Thoracic aorta (tissue), 2 donors: ENCODE results near the gene KLHDC7B. TPM values are rescaled to one million over a fixed set of nuclear protein-coding genes. Genes with fewer than 3 reads are reported as not detected.

Source experiments
- ATAC-seq: fragments of 150-250 bp; one replicate; pipeline ENCODE4 v1.8.0; 2017; ENCODE audit warnings: low read depth; ENCODE audit not compliant: insufficient number of reproducible peaks, low FRiP score
- DNase-seq: peaks from one replicate; pipeline ENCODE4 v3.0.0-alpha.2; 2020; ENCODE audit warnings: low spot score
- H3K27ac ChIP-seq, 2 donors: fragments of 200-600 bp; sonication (generic); 1 replicate in 1 of 2; 2 replicates in 1 of 2; pipeline ENCODE4 v1.5.1; 2016; ENCODE audit warnings: mild to moderate bottlenecking in 2 of 2, moderate library complexity in 2 of 2
- H3K27me3 ChIP-seq: fragments of 200-600 bp; sonication (generic); replicated peaks from 2 replicates; pipeline ENCODE4 v1.6.0; 2016; ENCODE audit warnings: mild to moderate bottlenecking; ENCODE audit not compliant: insufficient read depth
- H3K36me3 ChIP-seq: fragments of 200-600 bp; sonication (generic); one replicate; pipeline ENCODE4 v1.5.1; 2016
- H3K4me1 ChIP-seq, 2 donors: fragments of 200-600 bp; sonication (generic); 1 replicate in 1 of 2; 2 replicates in 1 of 2; pipeline versions ENCODE4 v1.5.1 to v1.6.0; 2016; ENCODE audit warnings: low read depth in 2 of 2, mild to moderate bottlenecking in 1 of 2; ENCODE audit not compliant: control insufficient read depth in 1 of 2
- H3K4me3 ChIP-seq: fragments of 200-600 bp; sonication (generic); 2 replicates; pipeline ENCODE4 v1.5.1; 2016; ENCODE audit warnings: mild to moderate bottlenecking
- H3K9me3 ChIP-seq: fragments of 200-600 bp; sonication (generic); 2 replicates; pipeline ENCODE4 v1.5.1; 2016
- total RNA-seq, 2 donors: library from RNA; depleted of rRNA; stranded (reverse); fragments of >200 nt; gene quantifications; one replicate each; pipeline versions ENCODE4 v1.1.0 to v1.2.3, GENCODE V29; 2016
- TF ChIP-seq, protein P1 (sequence below): fragments of 200-600 bp; sonication (generic); IDR thresholded peaks from one replicate; pipeline ENCODE4 v1.5.1; 2019; ENCODE audit warnings: antibody characterized with exemption

Gene KLHDC7B
- total RNA-seq, 2 donors from 2014 or later: not detected

DNA sequence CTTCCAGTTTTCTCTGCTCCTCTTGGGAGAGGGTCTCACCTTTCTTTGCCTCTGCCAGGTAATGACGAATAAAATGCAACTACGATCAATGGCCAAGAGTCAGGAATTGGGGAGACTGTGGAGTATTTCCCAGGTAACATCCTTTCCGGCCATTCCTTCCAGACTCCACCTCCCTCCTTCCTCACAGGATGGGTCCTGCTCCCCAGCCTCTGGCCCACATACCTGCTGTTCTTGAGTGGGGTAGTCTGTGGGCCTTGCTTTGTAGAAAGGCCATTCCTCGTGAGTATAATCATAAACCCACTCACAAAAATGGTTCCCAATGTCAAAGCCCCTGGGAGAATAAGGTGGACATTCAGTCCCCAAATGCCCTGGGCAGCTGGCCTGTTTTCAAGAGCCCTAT, 34.1 kb downstream of the KLHDC7B start:
- DNase-seq: no peak
- Histone ChIP-seq H3K27ac (no peak overlapping the region), H3K4me1 (peaks cover 7 to 29% of the 10 kb centered on the region in 2 donors)

DNA sequence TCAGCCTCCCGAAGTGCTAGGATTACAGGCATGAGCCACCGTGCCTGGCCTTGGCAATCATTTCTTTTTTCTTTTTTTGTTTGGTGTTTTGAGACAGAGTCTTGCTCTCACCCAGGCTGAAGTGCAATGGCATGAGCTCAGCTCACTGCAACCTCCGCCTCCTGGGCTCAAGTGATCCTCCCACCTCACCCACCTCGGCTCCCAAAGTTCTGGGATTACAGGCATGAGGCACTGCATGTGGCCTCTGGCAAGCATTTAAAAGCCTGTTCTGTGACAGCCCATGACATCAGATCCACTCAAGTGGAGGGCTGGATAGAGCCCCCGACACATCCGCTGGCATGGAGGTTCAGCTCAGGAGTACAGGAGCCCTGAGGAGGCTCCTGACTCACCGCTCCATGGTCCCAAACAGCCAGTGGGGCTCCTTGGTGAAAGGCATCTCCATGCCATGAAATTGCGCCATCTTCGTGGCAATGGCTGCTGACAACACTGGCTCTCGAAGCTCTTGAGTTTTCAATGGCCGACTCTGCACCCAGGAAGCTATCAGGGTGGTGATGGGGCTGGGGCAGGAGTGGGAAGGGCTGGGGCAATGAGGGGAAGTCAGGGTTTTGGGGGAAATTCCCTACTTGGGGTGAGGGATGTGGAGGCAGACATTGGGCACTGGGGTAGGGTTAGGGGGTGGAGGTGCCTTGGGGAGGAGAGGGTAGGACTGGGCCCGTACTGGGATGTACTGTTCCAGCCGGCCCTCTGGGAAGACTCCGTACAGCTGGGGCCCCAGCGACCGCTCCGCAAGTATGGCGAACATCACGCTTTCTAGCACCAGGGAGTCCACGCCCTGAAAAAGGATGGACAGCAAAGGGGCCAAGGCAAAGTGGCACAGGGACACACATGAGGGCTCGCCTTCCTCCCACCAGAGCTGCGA, 35.6 kb downstream of the KLHDC7B start:
- peak overlapping the region in 1 of 2 donors; percentile 94 for H3K27ac ChIP-seq
- no peaks in the 10 kb centered on the region for H3K9me3 ChIP-seq
- H3K27me3 ChIP-seq: no peaks in the 10 kb centered on the region
- no peaks in the 10 kb centered on the region for H3K36me3 ChIP-seq
- TF ChIP-seq, protein P1, sequence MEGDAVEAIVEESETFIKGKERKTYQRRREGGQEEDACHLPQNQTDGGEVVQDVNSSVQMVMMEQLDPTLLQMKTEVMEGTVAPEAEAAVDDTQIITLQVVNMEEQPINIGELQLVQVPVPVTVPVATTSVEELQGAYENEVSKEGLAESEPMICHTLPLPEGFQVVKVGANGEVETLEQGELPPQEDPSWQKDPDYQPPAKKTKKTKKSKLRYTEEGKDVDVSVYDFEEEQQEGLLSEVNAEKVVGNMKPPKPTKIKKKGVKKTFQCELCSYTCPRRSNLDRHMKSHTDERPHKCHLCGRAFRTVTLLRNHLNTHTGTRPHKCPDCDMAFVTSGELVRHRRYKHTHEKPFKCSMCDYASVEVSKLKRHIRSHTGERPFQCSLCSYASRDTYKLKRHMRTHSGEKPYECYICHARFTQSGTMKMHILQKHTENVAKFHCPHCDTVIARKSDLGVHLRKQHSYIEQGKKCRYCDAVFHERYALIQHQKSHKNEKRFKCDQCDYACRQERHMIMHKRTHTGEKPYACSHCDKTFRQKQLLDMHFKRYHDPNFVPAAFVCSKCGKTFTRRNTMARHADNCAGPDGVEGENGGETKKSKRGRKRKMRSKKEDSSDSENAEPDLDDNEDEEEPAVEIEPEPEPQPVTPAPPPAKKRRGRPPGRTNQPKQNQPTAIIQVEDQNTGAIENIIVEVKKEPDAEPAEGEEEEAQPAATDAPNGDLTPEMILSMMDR: no peak
- no peak for ATAC-seq
- peak overlapping the region; percentile 88 for H3K4me3 ChIP-seq
- H3K4me1 ChIP-seq: peaks cover 7 to 29% of the 10 kb centered on the region in 2 donors
- DNase-seq: no peak

More for the DNA sequence above, 34.1 kb downstream of the KLHDC7B start:
- no peaks in the 10 kb centered on the region for H3K9me3 ChIP-seq
- no peak overlapping the region for H3K4me3 ChIP-seq
- no peaks in the 10 kb centered on the region for H3K36me3 ChIP-seq
- no peaks in the 10 kb centered on the region for H3K27me3 ChIP-seq
- TF ChIP-seq, protein P1: no peak
- no peak for ATAC-seq

DNA sequence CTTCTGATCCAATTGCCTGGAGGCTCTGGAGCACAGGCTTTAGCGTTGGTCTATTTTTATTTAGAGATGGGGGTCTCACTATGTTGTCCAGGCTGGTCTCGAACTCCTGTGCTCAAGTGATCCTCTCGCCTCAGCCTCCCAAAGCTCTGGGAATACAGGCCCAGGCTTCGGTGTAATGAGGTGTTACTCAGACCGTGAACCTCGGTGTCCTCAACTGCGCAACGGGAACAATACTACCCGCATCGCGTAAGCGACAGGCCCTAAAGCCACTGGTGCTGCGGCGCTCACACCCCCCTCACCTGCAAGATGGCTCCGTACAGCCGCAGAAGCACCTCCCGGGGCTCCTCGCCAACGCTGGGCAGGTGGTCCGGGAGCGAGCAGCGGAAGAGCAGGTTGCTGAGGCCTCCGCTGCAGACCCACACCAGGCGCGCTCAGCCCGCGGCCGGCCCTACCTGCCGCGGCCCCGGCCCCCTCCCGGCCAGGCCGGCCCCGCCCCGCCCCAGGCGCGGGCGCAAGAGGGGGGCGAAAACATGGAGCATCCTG, 36.3 kb downstream of the KLHDC7B start:
- no peaks in the 10 kb centered on the region for H3K27me3 ChIP-seq
- no peaks in the 10 kb centered on the region for H3K9me3 ChIP-seq
- ATAC-seq (no peak), DNase-seq (no peak)
- peak overlapping the region; percentile 94 to 99 for H3K27ac ChIP-seq
- no peaks in the 10 kb centered on the region for H3K36me3 ChIP-seq
- H3K4me1 ChIP-seq: peaks cover 7 to 29% of the 10 kb centered on the region in 2 donors
- TF ChIP-seq, protein P1: no peak
- H3K4me3 ChIP-seq: peak overlapping the region; percentile 88

DNA sequence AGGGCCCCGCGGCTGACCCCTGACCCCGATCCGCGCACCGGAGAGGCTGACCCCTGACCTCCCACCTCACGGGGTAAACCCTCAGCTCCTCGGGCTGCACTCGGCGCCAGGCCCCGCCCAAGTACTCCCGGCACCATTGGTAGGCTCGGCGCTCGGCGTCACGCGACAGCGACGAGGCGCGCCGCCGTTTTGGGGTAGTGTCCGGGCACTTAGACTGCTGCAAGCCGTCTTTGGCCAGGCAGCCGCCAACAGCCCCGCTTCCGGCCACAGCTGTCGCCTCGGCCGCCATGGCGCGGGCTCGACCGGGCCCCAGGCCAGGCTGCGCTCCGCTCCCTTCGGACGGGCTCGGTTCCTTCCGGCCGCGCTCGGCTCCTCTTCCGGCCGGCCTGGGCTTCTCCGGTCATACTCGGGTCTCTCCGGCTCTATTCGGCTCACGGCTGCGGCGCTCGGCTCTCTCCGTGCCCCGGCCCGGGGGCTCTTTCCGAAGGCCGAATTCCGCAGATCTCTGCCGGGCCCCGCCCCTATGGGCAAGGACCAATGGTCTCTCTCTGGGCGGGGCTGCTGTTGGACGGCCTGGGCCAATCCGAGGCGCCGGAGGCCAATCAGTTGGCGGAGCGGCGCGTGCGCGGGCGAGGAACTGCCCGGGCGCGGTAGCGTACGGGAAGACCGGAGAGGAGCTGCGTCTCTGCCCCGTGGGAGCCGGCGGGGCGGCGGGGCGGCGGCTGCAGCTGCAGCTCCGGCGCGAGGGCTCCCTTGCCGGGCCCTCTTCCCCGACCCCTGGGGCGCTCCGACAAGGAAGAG, 37.0 kb downstream of the KLHDC7B start, which contains the start of gene CHKB:
Gene CHKB (minus strand): TSS at position 357 of the 801 bp plus-strand sequence. CDS start 68 bp downstream, at position 289.
- TF ChIP-seq, protein P1: no peak
- peak within 1 kb of the TSS; percentile 88 for H3K4me3 ChIP-seq
- peak; percentile 92 for ATAC-seq
- H3K36me3 ChIP-seq: no peaks in the 10 kb centered on the region
- peak; percentile 93 for DNase-seq
- H3K27ac ChIP-seq: peak within 1 kb of the TSS; percentile 94 to 99
- H3K27me3 ChIP-seq: no peaks in the 10 kb centered on the region
- peaks cover 7 to 29% of the 10 kb centered on the region in 2 donors for H3K4me1 ChIP-seq
- no peaks in the 10 kb centered on the region for H3K9me3 ChIP-seq
